GM12878 (cell line): ENCODE measurements around the gene UBAP2. TPM values are rescaled to one million over a fixed set of nuclear protein-coding genes. Genes with fewer than 3 reads are reported as not detected.

Source experiments
- ATAC-seq: fragments of 200-7000 bp; cut with Tn5 transposase; 3 replicates; pipeline ENCODE4 v1.9.1; 2020; ENCODE audit warnings: mild to moderate bottlenecking, moderate library complexity
- BruUV-seq: library from RNA; stranded (reverse); fragments of 400-500 nt; replicated peaks from 2 replicates; lab custom pipeline; 2021; lab: Mats Ljungman, UMichigan
- CTCF ChIA-PET: fragments of 300-600 bp; sonication (Branson Sonifier 250); formaldehyde crosslinking; extraction: SDS; loops from one replicate; lab custom pipeline; 2021; ENCODE audit warnings: inconsistent platforms; lab: Yijun Ruan, JAX
- POLR2A ChIA-PET: fragments of 350-600 bp; formaldehyde crosslinking; extraction: SDS; loops from one replicate; lab custom pipeline; 2021; ENCODE audit warnings: inconsistent platforms; lab: Charles Lee
- RAD21 ChIA-PET: fragments of 300-600 bp; sonication (Branson Sonifier 250); formaldehyde crosslinking; loops from one replicate; lab custom pipeline; 2023; ENCODE audit warnings: antibody characterized with exemption; ENCODE audit not compliant: unreplicated experiment; lab: Charles Lee
- SMC1A ChIA-PET: fragments of 300-600 bp; sonication (Branson Sonifier 250); formaldehyde crosslinking; loops from one replicate; lab custom pipeline; 2023; ENCODE audit not compliant: unreplicated experiment, uncharacterized antibody; lab: Charles Lee
- DNase-seq: peaks from one replicate; pipeline ENCODE4 v3.0.0-alpha.2; 2011; ENCODE audit warnings: low read depth, low spot score
- FAIRE-seq: peaks from 3 replicates; lab custom pipeline; 2011; peaks lifted over from hg19 to GRCh38; lab: Jason Lieb, UNC
- H2AFZ ChIP-seq: 2 replicates; pipeline ENCODE4 v1.6.0; 2011; ENCODE audit warnings: low read depth, low read length, control low read depth; ENCODE audit not compliant: control insufficient read depth
- H3K27ac ChIP-seq: 2 replicates; pipeline ENCODE4 v1.5.1; 2011; ENCODE audit warnings: control low read depth; ENCODE audit not compliant: control insufficient read depth, insufficient read depth
- H3K27me3 ChIP-seq, 2 experiments: replicated peaks in 1 of 2; 2 replicates each; pipeline versions ENCODE4 v1.6.0 to v1.6.1; 2011; ENCODE audit warnings: low read length in 1 of 2; ENCODE audit not compliant: control insufficient read depth in 2 of 2, insufficient read depth in 2 of 2
- H3K36me3 ChIP-seq, 2 experiments: 2 replicates each; pipeline ENCODE4 v1.5.1; 2011; ENCODE audit warnings: low read length in 1 of 2; ENCODE audit not compliant: control insufficient read depth in 2 of 2, insufficient read depth in 2 of 2
- H3K4me1 ChIP-seq: 2 replicates; pipeline ENCODE4 v1.6.1; 2011; ENCODE audit warnings: mild to moderate bottlenecking, low read length, moderate library complexity, mixed read lengths; ENCODE audit not compliant: control insufficient read depth, insufficient read depth
- H3K4me2 ChIP-seq: 2 replicates; pipeline ENCODE4 v1.6.0; 2011; ENCODE audit warnings: control low read depth; ENCODE audit not compliant: control insufficient read depth, insufficient read depth
- H3K4me3 ChIP-seq: fragments of 200-600 bp; sonication (generic); 2 replicates; pipeline ENCODE4 v1.5.1; 2016
- H3K79me2 ChIP-seq: 2 replicates; pipeline ENCODE4 v1.6.0; 2011; ENCODE audit warnings: low read length; ENCODE audit not compliant: control insufficient read depth, insufficient read depth
- H3K9ac ChIP-seq: 2 replicates; pipeline ENCODE4 v1.8.0; 2011; ENCODE audit warnings: low read length, control low read depth, mixed read lengths; ENCODE audit not compliant: control insufficient read depth, insufficient read depth
- H3K9me3 ChIP-seq: replicated peaks from 3 replicates; pipeline ENCODE4 v1.5.1; 2011; ENCODE audit warnings: mild to moderate bottlenecking, low read length; ENCODE audit not compliant: control insufficient read depth, insufficient read depth
- H4K20me1 ChIP-seq: 2 replicates; pipeline ENCODE4 v1.6.0; 2011; ENCODE audit not compliant: control insufficient read depth, insufficient read depth
- CTCF ChIP-seq, 3 experiments: IDR thresholded peaks in 2 of 3; conservative IDR thresholded peaks in 1 of 3; 2 replicates each; pipeline ENCODE4 v1.5.1; 2011; ENCODE audit warnings: low read depth in 3 of 3, low read length in 3 of 3, mild to moderate bottlenecking in 3 of 3, control low read depth in 2 of 3, moderate library complexity in 2 of 3, inconsistent platforms in 1 of 3, mixed read lengths in 1 of 3; ENCODE audit not compliant: control insufficient read depth in 2 of 3, insufficient read depth in 1 of 3; ENCODE audit errors: extremely low read depth in 1 of 3
- POLR2A ChIP-seq: IDR thresholded peaks from 2 replicates; pipeline ENCODE4 v1.6.1; 2011; ENCODE audit warnings: low read depth, mild to moderate bottlenecking, low read length
- RAD21 ChIP-seq: IDR thresholded peaks from 2 replicates; pipeline ENCODE4 v1.6.1; 2011; ENCODE audit warnings: mild to moderate bottlenecking, low read depth, low read length, moderate library complexity; ENCODE audit not compliant: insufficient read depth
- SMC3 ChIP-seq: IDR thresholded peaks from 2 replicates; pipeline ENCODE4 v1.6.1; 2011; ENCODE audit warnings: low read length, improper control_type of control experiment, borderline replicate concordance
- YY1 ChIP-seq: IDR thresholded peaks from 2 replicates; pipeline ENCODE4 v1.6.1; 2011; ENCODE audit warnings: low read depth, mild to moderate bottlenecking, low read length
- WGBS: methylation state at CpG from one replicate; pipeline ENCODE4 v1.1.6; 2016; ENCODE audit warnings: low lambda C conversion rate; ENCODE audit not compliant: insufficient replicate concordance, insufficient coverage; ENCODE audit errors: missing lambda C conversion rate; 5-methylcytosine and 5-hydroxymethylcytosine counted together
- in situ Hi-C: fragments of 300-500 bp; cut with MboI; formaldehyde crosslinking; loops from 9 replicates; pipeline ENCODE4 v1.14.3; 2018; ENCODE audit warnings: mixed read lengths
- intact Hi-C: fragments of 100-400 bp; cut with micrococcal nuclease; formaldehyde crosslinking; loops from one replicate; pipeline ENCODE4 v1.14.2; 2022; ENCODE audit not compliant: unreplicated experiment
- polyA plus RNA-seq, 11 experiments: library from polyadenylated mRNA; depleted of rRNA in 4 of 11; unstranded in 6 of 11; stranded (reverse) in 5 of 11; fragments of >200 nt; fragmentation: Nextera tagmentation in 4 of 11; fragmentation: Illumina TruSeq in 1 of 11; extraction: Ambion mirVana in 4 of 11; extraction: Trizol in 1 of 11; gene quantifications; 1 replicate in 1 of 11; 2 replicates in 10 of 11; pipeline versions ENCODE4 v1.2.1 to v1.2.3, GENCODE V29; 2011 to 2016; ENCODE audit warnings: inconsistent platforms in 2 of 11, missing spikeins in 2 of 11, low read depth in 1 of 11
- total RNA-seq, 4 experiments: library from RNA; depleted of rRNA in 3 of 4; stranded (reverse); fragments of >200 nt in 3 of 4; fragmentation: Illumina TruSeq in 1 of 4; extraction: Trizol in 1 of 4; gene quantifications; 2 replicates each; pipeline versions ENCODE4 v1.2.1 to v1.2.3, GENCODE V29; 2013 to 2021

Gene UBAP2
- total and polyA plus RNA-seq, 10 of the 15 experiments (the other 5 are each of a cell fraction or from before 2014, with no cell fraction given), result 8.5 to 48.2 (median 28.1) TPM

- no peak overlapping the region for H3K4me2 ChIP-seq
- intact Hi-C loops (loop anchor here (5.0 kb wide), 2 partner anchors 118 to 147 kb away; no protein-coding TSS in a partner anchor), in situ Hi-C loops (no loop called here)
- no peaks in the 10 kb centered on the region for H3K79me2 ChIP-seq
- H3K4me3 ChIP-seq, result no peak overlapping the region
- ATAC-seq (peak; percentile 60), FAIRE-seq (no peak), DNase-seq (no peak)
- no peak overlapping the region for H3K9ac ChIP-seq
- no peaks in the 10 kb centered on the region for H3K9me3 ChIP-seq
- POLR2A ChIA-PET, result no interaction called here
- no peaks in the 10 kb centered on the region for H3K27me3 ChIP-seq
- peaks cover 43 to 61% of the 10 kb centered on the region in 2 experiments for H3K36me3 ChIP-seq
- RAD21 ChIA-PET, result interaction anchor here (1.0 to 1.4 kb wide), 3 partner anchors 107 to 149 kb away, joined by 3 to 9 read pairs (median 8); no protein-coding TSS in a partner anchor
- no peak overlapping the region for H2AFZ ChIP-seq
- no peaks in the 10 kb centered on the region for H3K4me1 ChIP-seq
- WGBS, result 73% methylated on average over 17 of the region's 17 CpGs
- no TSS peak for BruUV-seq
- H3K27ac ChIP-seq, result no peak overlapping the region
- no peaks in the 10 kb centered on the region for H4K20me1 ChIP-seq
- SMC1A ChIA-PET, result interaction anchor here (0.8 to 2.1 kb wide), 8 partner anchors 11 to 253 kb away, joined by 3 to 12 read pairs (median 4); partner anchors contain the start of gene UBAP1
- TF ChIP-seq RAD21 (peak; percentile 41), CTCF (IDR thresholded peaks at IDR 0.05 in 2 of 3, conservative IDR thresholded peaks at IDR 0.05 in 1 of 3; ENCODE audit: control insufficient read depth in 2 of 3, extremely low read depth in 1 of 3, insufficient read depth in 1 of 3, low read depth in 3 of 3, low read length in 3 of 3) (peak; percentile 38 to 57 (median 47); a peak in 5 of 6 replicates), SMC3 (peak; percentile 14; the same call in 1 of the 2 replicates), YY1 (no peak), POLR2A (peak; percentile 31; the same call in 1 of the 2 replicates)
- CTCF ChIA-PET, result interaction anchor here (0.6 to 3.8 kb wide), 16 partner anchors 11 to 820 kb away, joined by 3 to 28 read pairs (median 3); no protein-coding TSS in a partner anchor
Measured at GRCh38 chr9:33924978-33925797, 123.5 kb downstream of the UBAP2 start.
